Breast epithelium (tissue), 4 donors: ENCODE results near the gene UBE3C. TPM values are rescaled to one million over a fixed set of nuclear protein-coding genes. Genes with fewer than 3 reads are reported as not detected.
A peak's percentile ranks its signal among the peaks of the same experiment; 100 is the strongest.

Experiments
- DNase-seq, 2 donors: peaks; one replicate each; pipeline ENCODE4 v3.0.0-alpha.2; 2019; ENCODE audit warnings: low spot score in 2 of 2
- H3K27ac ChIP-seq, 2 donors: fragments of 200-600 bp; sonication (generic) in 1 of 2; one replicate each; pipeline ENCODE4 v1.5.1; 2016 to 2019; ENCODE audit warnings: mild to moderate bottlenecking in 1 of 2
- H3K27me3 ChIP-seq, 2 donors: fragments of 200-600 bp; sonication (generic) in 1 of 2; one replicate each; pipeline versions ENCODE4 v1.5.1 to v1.6.0; 2017 to 2019; ENCODE audit warnings: control low read depth in 1 of 2, mild to moderate bottlenecking in 1 of 2
- H3K36me3 ChIP-seq: fragments of 200-600 bp; one replicate; pipeline ENCODE4 v1.5.1; 2019
- H3K4me1 ChIP-seq, 2 donors: fragments of 200-600 bp; sonication (generic); one replicate each; pipeline ENCODE4 v1.5.1; 2016 to 2019; ENCODE audit warnings: control low read depth in 1 of 2
- H3K4me3 ChIP-seq, 3 donors: fragments of 200-600 bp; sonication (generic); 1 replicate in 2 of 3; 2 replicates in 1 of 3; pipeline ENCODE4 v1.5.1; 2016 to 2019; ENCODE audit warnings: mild to moderate bottlenecking in 3 of 3, moderate library complexity in 2 of 3
- H3K9me3 ChIP-seq, 2 donors: fragments of 200-600 bp; sonication (generic) in 1 of 2; one replicate each; pipeline ENCODE4 v1.5.1; 2016 to 2019; ENCODE audit warnings: control low read depth in 1 of 2
- CTCF ChIP-seq, 3 donors: fragments of 450-650 bp; IDR thresholded peaks; one replicate each; pipeline ENCODE4 v1.5.1; 2016 to 2017; ENCODE audit warnings: antibody characterized with exemption in 3 of 3, mild to moderate bottlenecking in 3 of 3, moderate library complexity in 3 of 3
- POLR2A ChIP-seq: fragments of 450-650 bp; IDR thresholded peaks from one replicate; pipeline ENCODE4 v1.6.1; 2016; ENCODE audit warnings: antibody characterized with exemption, mild to moderate bottlenecking, moderate library complexity
- POLR2AphosphoS5 ChIP-seq, 3 donors: sonication (generic); formaldehyde crosslinking; IDR thresholded peaks; one replicate each; pipeline ENCODE4 v1.6.1; 2017; ENCODE audit warnings: antibody characterized with exemption in 3 of 3
- intact Hi-C: fragments of 100-400 bp; cut with DNase I; formaldehyde crosslinking; loops from one replicate; pipeline ENCODE4 v1.15.1; 2023; ENCODE audit warnings: low total_unique reads
- total RNA-seq, 3 donors: library from RNA; depleted of rRNA; stranded (reverse); fragments of >200 nt; gene quantifications; one replicate each; pipeline ENCODE4 v1.1.0, GENCODE V29; 2016

UBE3C gene
- total RNA-seq, 3 donors from 2014 or later = 63.0 to 96.4 (median 87.4) TPM

DNA sequence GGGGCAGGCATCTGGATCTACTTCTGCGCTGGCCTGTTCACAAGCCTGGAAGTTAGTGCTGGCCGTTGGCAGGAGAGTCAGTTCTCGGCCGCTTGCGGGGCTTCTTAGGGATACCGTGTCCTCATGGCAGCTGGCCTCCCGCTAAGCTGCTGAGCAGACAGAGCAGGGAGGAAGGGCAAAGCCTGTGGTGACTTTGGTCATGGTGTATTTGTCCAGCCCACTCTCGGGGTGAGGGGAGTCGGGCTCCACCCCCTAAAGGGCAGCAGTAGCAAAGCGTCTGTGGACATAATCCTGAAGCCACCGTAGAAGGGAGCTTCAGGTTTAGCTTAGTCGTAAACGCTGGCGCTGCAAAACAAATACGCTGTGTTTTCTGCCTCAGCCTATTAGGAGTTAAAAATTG, 12.2 kb downstream of the UBE3C start:
- H3K27me3 ChIP-seq = no peaks in the 10 kb centered on the region
- intact Hi-C loops = loop anchor here (1.0 kb wide), 1 partner anchor 11 kb away; no protein-coding TSS in a partner anchor
- H3K4me1 ChIP-seq = no peaks in the 10 kb centered on the region
- DNase-seq = no peak
- TF ChIP-seq CTCF (IDR thresholded peaks at IDR 0.05) = no peak
- TF ChIP-seq POLR2A = no peak
- TF ChIP-seq POLR2AphosphoS5 (IDR thresholded peaks at IDR 0.05) = no peak
- H3K36me3 ChIP-seq = no peaks in the 10 kb centered on the region
- H3K27ac ChIP-seq = no peak overlapping the region
- H3K9me3 ChIP-seq = no peaks in the 10 kb centered on the region
- H3K4me3 ChIP-seq = peak overlapping the region in 1 of 3 donors; percentile 1

- Histone ChIP-seq H3K4me1 (no peaks in the 10 kb centered on the region), H3K36me3 (no peaks in the 10 kb centered on the region), H3K9me3 (no peaks in the 10 kb centered on the region), H3K27ac (no peak overlapping the region), H3K4me3 (no peak overlapping the region), H3K27me3 (no peaks in the 10 kb centered on the region)
- no peak for DNase-seq
- intact Hi-C loops = loop anchor here (1.0 kb wide), 1 partner anchor 11 kb away; no protein-coding TSS in a partner anchor
- TF ChIP-seq CTCF (IDR thresholded peaks at IDR 0.05) (no peak), POLR2A (no peak), POLR2AphosphoS5 (IDR thresholded peaks at IDR 0.05) (no peak)
Measured at GRCh38 chr7:157151626-157152339, 13.1 kb downstream of the UBE3C start.

GRCh38 chr7:157152391-157152937, 13.7 kb downstream of the UBE3C start:
- Histone ChIP-seq H3K4me1 (no peaks in the 10 kb centered on the region), H3K27me3 (no peaks in the 10 kb centered on the region), H3K4me3 (no peak overlapping the region), H3K36me3 (no peaks in the 10 kb centered on the region), H3K27ac (no peak overlapping the region), H3K9me3 (no peaks in the 10 kb centered on the region)
- TF ChIP-seq POLR2A (no peak), POLR2AphosphoS5 (IDR thresholded peaks at IDR 0.05) (no peak), CTCF (IDR thresholded peaks at IDR 0.05) (no peak)
- no peak for DNase-seq
- intact Hi-C loops = no loop called here

DNA sequence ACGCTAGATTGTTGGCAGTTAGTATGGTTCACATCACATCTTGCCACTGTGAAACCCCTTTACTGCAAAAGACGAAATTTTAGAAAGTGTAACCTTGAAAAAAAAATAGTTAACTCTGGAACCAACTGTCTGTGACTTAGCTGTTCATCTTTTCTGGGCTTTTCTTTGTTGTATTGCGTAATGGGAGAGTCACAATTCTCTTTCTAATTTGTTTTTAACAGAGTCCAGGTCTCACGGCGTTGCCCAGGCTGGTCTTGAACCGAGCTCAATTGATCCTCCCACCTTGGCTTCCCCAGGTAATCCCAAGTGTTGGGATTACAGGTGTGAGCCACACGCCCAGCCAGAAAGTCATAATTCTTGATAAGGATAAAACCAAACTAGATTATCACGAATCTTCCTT, 14.5 kb downstream of the UBE3C start:
- Histone ChIP-seq H3K27ac (no peak overlapping the region), H3K9me3 (no peaks in the 10 kb centered on the region), H3K4me1 (no peaks in the 10 kb centered on the region), H3K4me3 (no peak overlapping the region), H3K36me3 (no peaks in the 10 kb centered on the region), H3K27me3 (no peaks in the 10 kb centered on the region)
- TF ChIP-seq POLR2AphosphoS5 (IDR thresholded peaks at IDR 0.05) (no peak), POLR2A (no peak), CTCF (IDR thresholded peaks at IDR 0.05) (no peak)
- intact Hi-C loops = no loop called here
- no peak for DNase-seq

- intact Hi-C loops = no loop called here
- Histone ChIP-seq H3K4me3 (no peak overlapping the region), H3K9me3 (no peaks in the 10 kb centered on the region), H3K36me3 (no peaks in the 10 kb centered on the region), H3K27me3 (no peaks in the 10 kb centered on the region), H3K4me1 (no peaks in the 10 kb centered on the region), H3K27ac (no peak overlapping the region)
- no peak for DNase-seq
- no peak for TF ChIP-seq CTCF (IDR thresholded peaks at IDR 0.05)
- no peak for TF ChIP-seq POLR2A
- TF ChIP-seq POLR2AphosphoS5 (IDR thresholded peaks at IDR 0.05) = no peak
Measured at GRCh38 chr7:157155959-157156358, 17.2 kb downstream of the UBE3C start.
